SK-N-SH treated with all-trans-retinoic acid at 6 μM for 48 hours (cell line): ENCODE measurements around the gene TCEAL1.
"Not testable (repeated sequence)": the region's sequence is repeated elsewhere in the genome, so short reads cannot be mapped to it uniquely, and the experiment has no call there.

ENCODE experiments used
- ATAC-seq: fragments of 200-7000 bp; cut with Tn5 transposase; 3 replicates; pipeline ENCODE4 v1.9.1; 2020; ENCODE audit warnings: mild to moderate bottlenecking, moderate library complexity
- ARNTL ChIP-seq: fragments of 450-650 bp; formaldehyde crosslinking; IDR thresholded peaks from 2 replicates; pipeline ENCODE4 v1.5.0; 2020; ENCODE audit warnings: low read depth, mild to moderate bottlenecking, moderate library complexity, borderline replicate concordance
- BACH2 ChIP-seq: fragments of 250-450 bp; sonication (Bioruptor Pico); IDR thresholded peaks from 2 replicates; pipeline ENCODE4 v1.9.0; 2021; ENCODE audit warnings: mild to moderate bottlenecking, borderline replicate concordance
- CSDC2 ChIP-seq: fragments of 250-450 bp; sonication (Bioruptor Pico); IDR thresholded peaks from 2 replicates; pipeline ENCODE4 v1.5.0; 2020; ENCODE audit warnings: mild to moderate bottlenecking, moderate library complexity
- GLIS3 ChIP-seq: fragments of 250-450 bp; sonication (Bioruptor Pico); IDR thresholded peaks from 2 replicates; pipeline ENCODE4 v1.5.0; 2020; ENCODE audit warnings: mild to moderate bottlenecking, moderate library complexity
- OSR1 ChIP-seq: fragments of 250-450 bp; sonication (Bioruptor Pico); IDR thresholded peaks from 2 replicates; pipeline ENCODE4 v1.8.0; 2022; ENCODE audit warnings: moderate library complexity, mild to moderate bottlenecking, inconsistent platforms
- PPARA ChIP-seq: fragments of 250-450 bp; sonication (Bioruptor Pico); IDR thresholded peaks from 2 replicates; pipeline ENCODE4 v1.5.0; 2020; ENCODE audit warnings: mild to moderate bottlenecking, borderline replicate concordance
- RARB ChIP-seq: fragments of 250-450 bp; sonication (Bioruptor Pico); IDR thresholded peaks from 2 replicates; pipeline ENCODE4 v1.8.0; 2021; ENCODE audit warnings: mild to moderate bottlenecking, moderate library complexity
- SNAI2 ChIP-seq: fragments of 250-450 bp; sonication (Bioruptor Pico); IDR thresholded peaks from 2 replicates; pipeline ENCODE4 v1.5.0; 2020; ENCODE audit warnings: mild to moderate bottlenecking, moderate library complexity
- ZC3H10 ChIP-seq: fragments of 250-450 bp; sonication (Bioruptor Pico); IDR thresholded peaks from 2 replicates; pipeline ENCODE4 v1.5.1; 2021; ENCODE audit warnings: mild to moderate bottlenecking, moderate library complexity
- ZFP3 ChIP-seq: fragments of 250-450 bp; sonication (Bioruptor Pico); IDR thresholded peaks from 2 replicates; pipeline ENCODE4 v1.5.0; 2020; ENCODE audit warnings: mild to moderate bottlenecking, moderate library complexity
- ZFP30 ChIP-seq: fragments of 450-650 bp; formaldehyde crosslinking; IDR thresholded peaks from 2 replicates; pipeline ENCODE4 v1.5.0; 2022; ENCODE audit warnings: mild to moderate bottlenecking, moderate library complexity
- ZNF70 ChIP-seq: fragments of 450-650 bp; formaldehyde crosslinking; IDR thresholded peaks from 2 replicates; pipeline ENCODE4 v1.5.0; 2020; ENCODE audit warnings: mild to moderate bottlenecking, moderate library complexity
- ZNF8 ChIP-seq: fragments of 450-650 bp; formaldehyde crosslinking; IDR thresholded peaks from 2 replicates; pipeline ENCODE4 v1.5.0; 2020; ENCODE audit warnings: mild to moderate bottlenecking, moderate library complexity
- TF ChIP-seq, protein P1 (sequence below): fragments of 250-450 bp; sonication (Bioruptor Pico); IDR thresholded peaks from 2 replicates; pipeline ENCODE4 v1.5.1; 2020; ENCODE audit warnings: low read depth, mild to moderate bottlenecking, moderate library complexity
- TF ChIP-seq, protein P2 (sequence below): fragments of 250-450 bp; sonication (Bioruptor Pico); IDR thresholded peaks from 2 replicates; pipeline ENCODE4 v1.8.0; 2020; ENCODE audit warnings: mild to moderate bottlenecking, moderate library complexity, borderline replicate concordance
- TF ChIP-seq, protein P3 (sequence below): fragments of 250-450 bp; sonication (Bioruptor Pico); IDR thresholded peaks from 2 replicates; pipeline ENCODE4 v1.5.1; 2021; ENCODE audit warnings: mild to moderate bottlenecking, moderate library complexity
- TF ChIP-seq, protein P4 (sequence below): fragments of 250-450 bp; sonication (Bioruptor Pico); IDR thresholded peaks from 2 replicates; pipeline ENCODE4 v1.8.0; 2021; ENCODE audit warnings: low read depth, mild to moderate bottlenecking, moderate library complexity, borderline replicate concordance

TCEAL1 gene

DNA sequence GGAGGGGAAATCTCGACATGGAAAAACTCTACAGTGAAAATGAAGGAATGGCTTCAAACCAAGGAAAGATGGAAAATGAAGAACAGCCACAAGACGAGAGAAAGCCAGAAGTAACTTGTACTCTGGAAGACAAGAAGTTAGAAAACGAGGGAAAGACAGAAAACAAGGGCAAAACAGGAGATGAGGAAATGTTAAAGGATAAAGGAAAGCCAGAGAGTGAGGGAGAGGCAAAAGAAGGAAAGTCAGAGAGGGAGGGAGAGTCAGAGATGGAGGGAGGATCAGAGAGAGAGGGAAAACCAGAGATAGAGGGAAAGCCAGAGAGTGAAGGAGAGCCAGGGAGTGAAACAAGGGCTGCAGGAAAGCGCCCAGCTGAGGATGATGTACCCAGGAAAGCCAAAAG is 42.1 kb upstream of the TCEAL1 start (continued):
- TF ChIP-seq, protein P1, sequence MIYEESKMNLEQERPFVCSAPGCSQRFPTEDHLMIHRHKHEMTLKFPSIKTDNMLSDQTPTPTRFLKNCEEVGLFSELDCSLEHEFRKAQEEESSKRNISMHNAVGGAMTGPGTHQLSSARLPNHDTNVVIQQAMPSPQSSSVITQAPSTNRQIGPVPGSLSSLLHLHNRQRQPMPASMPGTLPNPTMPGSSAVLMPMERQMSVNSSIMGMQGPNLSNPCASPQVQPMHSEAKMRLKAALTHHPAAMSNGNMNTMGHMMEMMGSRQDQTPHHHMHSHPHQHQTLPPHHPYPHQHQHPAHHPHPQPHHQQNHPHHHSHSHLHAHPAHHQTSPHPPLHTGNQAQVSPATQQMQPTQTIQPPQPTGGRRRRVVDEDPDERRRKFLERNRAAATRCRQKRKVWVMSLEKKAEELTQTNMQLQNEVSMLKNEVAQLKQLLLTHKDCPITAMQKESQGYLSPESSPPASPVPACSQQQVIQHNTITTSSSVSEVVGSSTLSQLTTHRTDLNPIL (CRISPR knock-in tag): no peak

DNA sequence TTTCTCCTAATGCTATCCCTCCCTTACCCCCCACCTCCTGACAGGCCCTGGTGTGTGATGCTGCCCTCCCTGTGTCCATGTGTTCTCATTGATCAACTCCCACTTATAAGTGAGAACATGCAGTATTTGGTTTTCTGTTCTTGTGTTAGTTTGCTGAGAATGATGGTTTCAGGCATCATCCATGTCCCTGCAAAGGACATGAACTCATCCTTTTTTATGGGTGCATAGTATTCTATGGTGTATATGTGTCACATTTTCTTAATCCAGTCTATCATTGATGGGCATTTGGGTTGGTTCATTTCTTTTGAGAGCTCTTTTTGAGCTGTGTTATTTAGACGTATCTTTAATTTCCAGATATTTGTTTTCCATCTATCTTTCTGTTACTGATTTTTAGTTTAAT is 36.5 kb upstream of the TCEAL1 start:
- ATAC-seq: not testable (repeated sequence)

DNA sequence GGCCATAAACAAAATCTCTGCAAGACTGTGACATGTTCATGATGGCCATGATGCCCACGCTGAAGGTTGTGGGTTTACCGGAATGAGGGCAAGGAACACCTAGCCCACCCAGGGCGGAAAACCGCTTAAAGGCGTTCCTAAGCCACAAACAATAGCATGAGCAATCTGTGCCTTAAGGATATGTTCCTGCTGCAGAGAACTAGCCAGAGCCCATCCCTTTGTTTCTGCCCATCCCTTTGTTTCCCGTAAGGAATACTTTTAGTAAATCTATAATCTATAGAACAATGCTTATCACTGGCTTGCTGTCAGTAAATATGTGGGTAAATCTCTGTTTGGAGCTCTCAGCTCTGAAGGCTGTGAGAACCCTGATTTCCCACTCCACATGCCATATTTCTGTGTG is 33.6 kb upstream of the TCEAL1 start:
- ATAC-seq: not testable (repeated sequence)

DNA sequence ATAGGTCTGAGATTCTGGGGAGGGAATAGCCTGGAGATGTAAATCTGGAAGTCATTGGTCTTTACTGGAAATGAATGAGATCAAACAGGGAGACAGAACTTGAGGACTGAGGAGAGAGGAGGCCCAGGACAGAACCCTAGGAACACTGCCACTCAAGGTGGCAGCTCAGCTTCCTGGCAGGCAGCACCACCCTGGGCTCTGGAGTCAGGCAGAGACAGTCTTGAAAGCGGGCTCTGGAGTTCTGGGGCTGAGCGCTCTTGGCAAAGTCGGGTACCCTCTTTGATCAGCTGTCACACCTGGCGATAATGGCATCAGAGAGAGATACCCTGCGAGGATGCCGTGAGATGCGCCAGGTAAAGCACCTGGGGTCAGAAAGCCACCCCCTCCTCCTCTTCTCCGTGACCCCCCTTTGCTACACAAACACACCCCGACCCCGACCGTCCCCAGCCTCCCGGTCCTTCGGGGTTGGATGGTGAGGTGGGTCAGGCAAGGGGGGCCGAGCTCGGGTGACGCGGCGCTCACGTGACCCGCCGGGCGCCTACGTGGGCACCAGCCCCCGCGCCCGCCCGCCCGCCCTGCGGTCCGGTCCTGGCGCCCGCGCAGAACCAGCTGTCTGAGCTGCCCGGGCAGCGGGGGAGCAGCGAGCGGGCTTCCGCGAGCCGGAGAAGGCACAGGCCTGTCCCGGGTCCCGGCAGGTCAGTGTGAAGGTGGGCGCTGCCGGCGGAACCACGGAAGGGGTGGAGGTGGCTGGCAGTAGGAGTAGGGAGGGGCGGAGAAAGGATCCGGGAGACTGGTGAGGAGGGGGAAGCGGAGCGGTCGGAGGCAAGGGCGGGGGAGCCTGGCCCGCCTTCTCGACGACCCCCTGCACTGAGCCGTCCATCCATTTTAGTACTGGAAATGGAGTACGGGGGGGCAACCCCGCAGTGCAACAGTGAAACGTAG is 21.1 kb upstream of the TCEAL1 start, which contains the start of gene TCEAL3:
Gene TCEAL3, plus strand, starts transcription at position 600 of the 942 bp plus-strand sequence. CDS start 1,102 bp downstream, outside the sequence.
- TF ChIP-seq PPARA (CRISPR knock-in tag) (no peak), ZFP30 (no peak)
- TF ChIP-seq, protein P1 (CRISPR knock-in tag): no peak
- ATAC-seq: peak; percentile 87

DNA sequence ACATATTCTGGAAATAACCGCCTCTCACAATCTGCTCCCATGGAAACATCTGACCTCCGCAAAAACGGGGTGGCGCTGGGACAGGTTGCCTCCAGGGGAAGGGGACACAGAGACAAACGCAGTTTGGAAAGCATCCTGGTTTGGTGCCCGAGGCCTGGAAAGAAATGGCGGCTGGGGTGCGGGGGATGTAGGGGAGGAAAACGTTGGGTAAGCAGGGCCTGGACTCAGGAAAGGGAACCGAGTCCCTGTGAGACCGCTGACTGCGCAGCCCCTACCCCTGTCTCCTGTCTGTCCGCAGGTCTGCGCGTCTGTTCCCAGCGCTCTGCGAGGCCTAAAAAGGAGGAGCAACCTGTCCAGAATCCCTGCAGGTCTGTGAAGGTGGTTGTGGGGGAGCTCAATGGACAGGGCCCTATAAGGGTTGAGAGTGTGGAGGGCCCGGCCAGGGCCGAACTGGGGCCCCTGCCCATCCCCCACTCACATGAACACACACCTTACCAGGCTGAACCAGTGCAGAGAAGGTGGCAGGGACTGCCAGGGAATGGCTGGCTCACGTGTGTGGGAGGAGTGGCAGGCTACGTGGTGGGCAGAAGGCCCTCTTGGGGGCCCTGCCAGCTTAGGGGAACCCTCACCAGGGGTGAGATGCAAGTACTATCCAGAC is 20.3 kb upstream of the TCEAL1 start:
- TF ChIP-seq ZFP30: no peak
- TF ChIP-seq, protein P2, sequence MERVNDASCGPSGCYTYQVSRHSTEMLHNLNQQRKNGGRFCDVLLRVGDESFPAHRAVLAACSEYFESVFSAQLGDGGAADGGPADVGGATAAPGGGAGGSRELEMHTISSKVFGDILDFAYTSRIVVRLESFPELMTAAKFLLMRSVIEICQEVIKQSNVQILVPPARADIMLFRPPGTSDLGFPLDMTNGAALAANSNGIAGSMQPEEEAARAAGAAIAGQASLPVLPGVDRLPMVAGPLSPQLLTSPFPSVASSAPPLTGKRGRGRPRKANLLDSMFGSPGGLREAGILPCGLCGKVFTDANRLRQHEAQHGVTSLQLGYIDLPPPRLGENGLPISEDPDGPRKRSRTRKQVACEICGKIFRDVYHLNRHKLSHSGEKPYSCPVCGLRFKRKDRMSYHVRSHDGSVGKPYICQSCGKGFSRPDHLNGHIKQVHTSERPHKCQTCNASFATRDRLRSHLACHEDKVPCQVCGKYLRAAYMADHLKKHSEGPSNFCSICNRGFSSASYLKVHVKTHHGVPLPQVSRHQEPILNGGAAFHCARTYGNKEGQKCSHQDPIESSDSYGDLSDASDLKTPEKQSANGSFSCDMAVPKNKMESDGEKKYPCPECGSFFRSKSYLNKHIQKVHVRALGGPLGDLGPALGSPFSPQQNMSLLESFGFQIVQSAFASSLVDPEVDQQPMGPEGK (CRISPR knock-in tag): no peak
- TF ChIP-seq CSDC2 (CRISPR knock-in tag): no peak
- TF ChIP-seq ARNTL (CRISPR knock-in tag): no peak
- no peak for TF ChIP-seq ZC3H10 (CRISPR knock-in tag)
- ATAC-seq: peak; percentile 55

DNA sequence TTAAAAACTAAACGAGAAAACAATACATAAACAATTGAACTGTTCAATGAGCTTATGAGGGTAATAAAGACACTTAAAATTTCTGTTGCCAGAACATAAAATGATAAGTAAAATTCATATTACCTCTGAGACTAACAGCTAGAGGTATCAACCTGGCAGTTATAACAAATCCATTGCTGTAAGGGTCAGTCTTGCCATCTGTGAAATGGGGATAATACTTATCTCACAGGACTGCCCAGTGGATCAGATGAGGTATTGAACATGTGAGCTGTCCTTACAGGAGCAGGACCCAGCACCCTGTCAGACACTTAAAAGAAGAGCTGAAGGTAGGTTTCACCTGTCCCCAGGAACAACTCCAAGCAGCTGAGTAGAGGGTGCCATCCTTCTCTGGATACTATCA is 18.5 kb upstream of the TCEAL1 start:
- TF ChIP-seq ZFP30: no peak
- TF ChIP-seq, protein P2 (CRISPR knock-in tag): no peak
- no peak for TF ChIP-seq GLIS3
- TF ChIP-seq, protein P3, sequence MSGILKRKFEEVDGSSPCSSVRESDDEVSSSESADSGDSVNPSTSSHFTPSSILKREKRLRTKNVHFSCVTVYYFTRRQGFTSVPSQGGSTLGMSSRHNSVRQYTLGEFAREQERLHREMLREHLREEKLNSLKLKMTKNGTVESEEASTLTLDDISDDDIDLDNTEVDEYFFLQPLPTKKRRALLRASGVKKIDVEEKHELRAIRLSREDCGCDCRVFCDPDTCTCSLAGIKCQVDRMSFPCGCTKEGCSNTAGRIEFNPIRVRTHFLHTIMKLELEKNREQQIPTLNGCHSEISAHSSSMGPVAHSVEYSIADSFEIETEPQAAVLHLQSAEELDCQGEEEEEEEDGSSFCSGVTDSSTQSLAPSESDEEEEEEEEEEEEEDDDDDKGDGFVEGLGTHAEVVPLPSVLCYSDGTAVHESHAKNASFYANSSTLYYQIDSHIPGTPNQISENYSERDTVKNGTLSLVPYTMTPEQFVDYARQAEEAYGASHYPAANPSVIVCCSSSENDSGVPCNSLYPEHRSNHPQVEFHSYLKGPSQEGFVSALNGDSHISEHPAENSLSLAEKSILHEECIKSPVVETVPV: no peak
- TF ChIP-seq SNAI2 (CRISPR knock-in tag): no peak
- no peak for TF ChIP-seq BACH2 (CRISPR knock-in tag)
- TF ChIP-seq ZFP3 (CRISPR knock-in tag): no peak
- TF ChIP-seq ZNF8 (CRISPR knock-in tag): no peak
- no peak for TF ChIP-seq ZC3H10 (CRISPR knock-in tag)
- TF ChIP-seq OSR1 (CRISPR knock-in tag): no peak
- TF ChIP-seq, protein P4, sequence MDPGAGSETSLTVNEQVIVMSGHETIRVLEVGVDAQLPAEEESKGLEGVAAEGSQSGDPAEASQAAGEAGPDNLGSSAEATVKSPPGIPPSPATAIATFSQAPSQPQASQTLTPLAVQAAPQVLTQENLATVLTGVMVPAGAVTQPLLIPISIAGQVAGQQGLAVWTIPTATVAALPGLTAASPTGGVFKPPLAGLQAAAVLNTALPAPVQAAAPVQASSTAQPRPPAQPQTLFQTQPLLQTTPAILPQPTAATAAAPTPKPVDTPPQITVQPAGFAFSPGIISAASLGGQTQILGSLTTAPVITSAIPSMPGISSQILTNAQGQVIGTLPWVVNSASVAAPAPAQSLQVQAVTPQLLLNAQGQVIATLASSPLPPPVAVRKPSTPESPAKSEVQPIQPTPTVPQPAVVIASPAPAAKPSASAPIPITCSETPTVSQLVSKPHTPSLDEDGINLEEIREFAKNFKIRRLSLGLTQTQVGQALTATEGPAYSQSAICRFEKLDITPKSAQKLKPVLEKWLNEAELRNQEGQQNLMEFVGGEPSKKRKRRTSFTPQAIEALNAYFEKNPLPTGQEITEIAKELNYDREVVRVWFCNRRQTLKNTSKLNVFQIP (CRISPR knock-in tag): no peak
- no peak for TF ChIP-seq ARNTL (CRISPR knock-in tag)
- no peak for TF ChIP-seq PPARA (CRISPR knock-in tag)
- TF ChIP-seq RARB (CRISPR knock-in tag): no peak
- TF ChIP-seq, protein P1 (CRISPR knock-in tag): no peak
- no peak for TF ChIP-seq ZNF70 (CRISPR knock-in tag)
- no peak for ATAC-seq
